H1 (cell line): ENCODE results near the gene BRAT1. TPM values are rescaled to one million over a fixed set of nuclear protein-coding genes. Genes with fewer than 3 reads are reported as not detected.

Experiments used
- CTCF ChIP-seq, 3 experiments: IDR thresholded peaks; 1 replicate in 2 of 3; 2 replicates in 1 of 3; pipeline versions ENCODE4 v1.5.1 to v1.6.1; 2011; ENCODE audit warnings: low read length in 3 of 3, mild to moderate bottlenecking in 3 of 3, inconsistent platforms in 2 of 3, low read depth in 1 of 3, moderate library complexity in 1 of 3; ENCODE audit not compliant: insufficient read depth in 1 of 3; ENCODE audit errors: control extremely low read depth in 1 of 3
- MAFK ChIP-seq: IDR thresholded peaks from 2 replicates; pipeline ENCODE4 v1.6.1; 2012; ENCODE audit warnings: low read depth, mild to moderate bottlenecking, improper control_type of control experiment, low read length
- TAF1 ChIP-seq: IDR thresholded peaks from 2 replicates; pipeline ENCODE4 v1.6.1; 2011; ENCODE audit warnings: mild to moderate bottlenecking, low read depth, low read length
- TAF7 ChIP-seq: optimal IDR thresholded peaks from 2 replicates; pipeline ENCODE3; 2011; ENCODE audit warnings: low read depth, mild to moderate bottlenecking, inconsistent platforms, low read length, moderate library complexity, borderline replicate concordance
- TBP ChIP-seq: IDR thresholded peaks from 2 replicates; pipeline ENCODE4 v1.6.1; 2011; ENCODE audit warnings: low read depth, low read length, improper control_type of control experiment
- TCF12 ChIP-seq: IDR thresholded peaks from 2 replicates; pipeline ENCODE4 v1.6.1; 2011; ENCODE audit warnings: low read depth, mild to moderate bottlenecking, low read length
- ZNF274 ChIP-seq: IDR thresholded peaks from 2 replicates; pipeline ENCODE4 v1.7.0; 2012; ENCODE audit warnings: low read length, borderline replicate concordance; ENCODE audit errors: extremely low read depth
- polyA plus RNA-seq, 7 experiments: library from polyadenylated mRNA; depleted of rRNA in 3 of 7; stranded (reverse) in 5 of 7; unstranded in 2 of 7; fragments of >200 nt in 5 of 7; fragments of 200-250 nt in 2 of 7; gene quantifications; 1 replicate in 5 of 7; 2 replicates in 1 of 7; 4 replicates in 1 of 7; pipeline versions ENCODE4 v1.2.1 to v1.2.3, GENCODE V29; 2011 to 2013; ENCODE audit warnings: missing spikeins in 2 of 7, mixed read lengths in 2 of 7
- total RNA-seq: library from RNA; stranded (reverse); fragmentation: NEBNext Ultra II Directional; extraction: Animal tissue kit (Norgen Biotek cat#: 25700); gene quantifications from 2 replicates; pipeline ENCODE4 v1.2.1, GENCODE V29; 2021

BRAT1 gene
- total and polyA plus RNA-seq, 2 of the 8 experiments (the other 6 are each of a cell fraction or from before 2014, with no cell fraction given) = 36.8 to 42.3 TPM

GRCh38 chr7:2602406-2603043 is 47.2 kb upstream of the BRAT1 start (continued):
- TF ChIP-seq TAF1 (no peak), CTCF (IDR thresholded peaks at IDR 0.05; ENCODE audit: control extremely low read depth in 1 of 3, insufficient read depth in 1 of 3, low read depth in 1 of 3, low read length in 3 of 3) (no peak), ZNF274 (no peak), TAF7 (no peak), TBP (no peak), MAFK (no peak), TCF12 (no peak)
